ENCODE data around the gene SRPRB.
"Not testable (repeated sequence)": the region's sequence is repeated elsewhere in the genome, so short reads cannot be mapped to it uniquely, and the experiment has no call there.

- not testable (repeated sequence) for TF ChIP-seq POLR2AphosphoS5 (IDR thresholded peaks at IDR 0.05; ENCODE audit: insufficient read depth in 1 of 2, low read depth in 1 of 2); CTCF (IDR thresholded peaks at IDR 0.05)
These were observed 24.9 kb upstream of the SRPRB start for GRCh38 chr3:133780756-133781155.
